SK-N-MC (cell line): ENCODE data around the gene SNX27.

Experiments
- EZH2 ChIP-seq: fragments of 200-600 bp; sonication (generic); IDR thresholded peaks from one replicate; pipeline ENCODE4 v1.6.1; 2017; ENCODE audit warnings: antibody characterized with exemption
- FOXP2 ChIP-seq: optimal IDR thresholded peaks from 2 replicates; pipeline ENCODE3; 2011; ENCODE audit warnings: mild to moderate bottlenecking, moderate library complexity; ENCODE audit not compliant: insufficient read depth; ENCODE audit errors: extremely low read length, control extremely low read depth
- POLR2AphosphoS5 ChIP-seq: IDR thresholded peaks from 2 replicates; pipeline ENCODE4 v1.6.1; 2012; ENCODE audit warnings: mild to moderate bottlenecking, low read depth, low read length, borderline replicate concordance

GRCh38 chr1:151684128-151684527, 72.3 kb downstream of the SNX27 start:
- TF ChIP-seq POLR2AphosphoS5 (no peak), EZH2 (no peak), FOXP2 (no peak)
